ENCODE measurements around the gene VSIG10. TPM values are rescaled to one million over a fixed set of nuclear protein-coding genes. Genes with fewer than 3 reads are reported as not detected.

Gene VSIG10
- total RNA-seq, 1 experiment from 2014 or later, result 97.4 TPM

DNA sequence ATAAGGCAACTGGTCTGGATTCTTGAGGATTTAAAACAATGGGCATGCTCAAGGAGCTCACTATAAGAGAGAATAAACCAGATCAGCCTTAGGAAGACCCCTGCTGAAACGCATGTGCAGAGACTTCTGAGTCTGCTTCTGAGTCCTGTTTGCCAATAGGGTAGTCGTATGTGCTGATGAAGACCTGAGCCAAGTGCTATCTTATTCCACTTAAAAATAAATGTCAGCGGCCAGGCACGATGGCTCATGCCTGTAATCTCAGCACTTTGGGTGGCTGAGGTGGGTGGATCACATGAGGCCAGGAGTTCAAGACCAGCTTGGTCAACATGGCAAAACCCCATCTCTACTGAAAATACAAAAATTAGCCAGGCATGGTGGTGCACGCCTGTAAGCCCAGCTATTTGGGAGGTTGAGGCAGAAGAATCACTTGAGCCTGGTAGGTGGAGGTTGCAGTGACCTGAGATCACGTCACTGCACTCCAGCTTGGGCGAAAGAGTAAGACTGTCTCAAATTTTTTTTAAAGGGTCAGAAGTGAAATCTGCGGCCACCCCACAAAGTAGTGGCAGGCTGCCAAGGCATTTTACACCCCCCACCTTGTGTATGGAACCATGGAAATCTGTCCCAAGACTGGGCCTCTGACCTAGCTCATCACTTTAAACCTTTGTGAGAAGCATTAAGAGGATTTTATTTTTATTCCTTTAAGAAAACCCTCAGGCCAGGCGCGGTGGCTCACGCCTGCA, 67.0 kb downstream of the VSIG10 start:
- H2AFZ ChIP-seq (ENCODE audit: low read length), result no peak overlapping the region
- H3K9ac ChIP-seq (ENCODE audit: extremely low read depth, insufficient read length, low read length), result no peak overlapping the region
- no peak overlapping the region for H3K4me2 ChIP-seq (ENCODE audit: insufficient read depth, insufficient read length, low read length)
- no peak overlapping the region for H4K8ac ChIP-seq (replicated peaks; ENCODE audit: insufficient read length, low read depth, low read length)
- no peak overlapping the region for H2BK12ac ChIP-seq (ENCODE audit: insufficient read length, low read depth, low read length)
- H3K27ac Mint-ChIP-seq, result peak overlapping the region in 2 of 3 experiments; percentile 27 to 78; a peak in 1 of 7 replicates
- no peak overlapping the region for H2BK5ac ChIP-seq (ENCODE audit: insufficient read length, low read length)
- H4K91ac ChIP-seq (ENCODE audit: insufficient read length, low read depth, low read length), result no peak overlapping the region
- H4K5ac ChIP-seq (ENCODE audit: insufficient read length, low read depth, low read length), result no peak overlapping the region
- H3K79me1 ChIP-seq (ENCODE audit: insufficient read depth, low read depth, low read length, poor library complexity, severe bottlenecking), result no peaks in the 10 kb centered on the region
- peaks cover 0 to 13% of the 10 kb centered on the region in 2 experiments; a peak in 2 of 4 replicates for H3K4me1 Mint-ChIP-seq
- no peak overlapping the region for H2AK5ac ChIP-seq (ENCODE audit: insufficient read length, low read length)
- no peaks in the 10 kb centered on the region for H3K4me1 ChIP-seq (ENCODE audit: insufficient read depth, low read length)
- no peaks in the 10 kb centered on the region for H3K27me3 Mint-ChIP-seq (ENCODE audit: low read depth)
- H3K9me3 Mint-ChIP-seq, result no peaks in the 10 kb centered on the region; a peak in 1 of 5 replicates
- H2BK20ac ChIP-seq (ENCODE audit: low read depth, low read length, poor library complexity, severe bottlenecking), result no peak overlapping the region
- DNase-seq, result no peak
- H3K23ac ChIP-seq (ENCODE audit: insufficient read length, low read depth, low read length), result no peak overlapping the region
- no peaks in the 10 kb centered on the region for H3K9me3 ChIP-seq (ENCODE audit: control insufficient read depth, low read depth, low read length)
- peaks cover 42 to 91% (median 74%) of the 10 kb centered on the region in 3 experiments for H3K36me3 Mint-ChIP-seq (ENCODE audit: insufficient read depth in 1 of 3, low read depth in 3 of 3)
- H4K20me1 ChIP-seq (ENCODE audit: control insufficient read depth, insufficient read depth, insufficient read length), result no peaks in the 10 kb centered on the region
- no peak overlapping the region for H3K4ac ChIP-seq (ENCODE audit: low read depth, low read length)
- no peak overlapping the region for H3K18ac ChIP-seq (ENCODE audit: insufficient read length, low read depth, low read length)
- no peaks in the 10 kb centered on the region for H3K27me3 ChIP-seq (ENCODE audit: insufficient read depth, low read length)
- H3K79me2 ChIP-seq (ENCODE audit: insufficient read depth, low read length), result no peaks in the 10 kb centered on the region; the same call in 1 of the 2 replicates
- H3K27ac ChIP-seq (ENCODE audit: insufficient read length, low read depth, low read length), result no peak overlapping the region
- no CpG with 5 or more reads among the region's 11 CpGs for WGBS (ENCODE audit: extremely low coverage, insufficient read length, low lambda C conversion rate)
- TF ChIP-seq, protein P1, sequence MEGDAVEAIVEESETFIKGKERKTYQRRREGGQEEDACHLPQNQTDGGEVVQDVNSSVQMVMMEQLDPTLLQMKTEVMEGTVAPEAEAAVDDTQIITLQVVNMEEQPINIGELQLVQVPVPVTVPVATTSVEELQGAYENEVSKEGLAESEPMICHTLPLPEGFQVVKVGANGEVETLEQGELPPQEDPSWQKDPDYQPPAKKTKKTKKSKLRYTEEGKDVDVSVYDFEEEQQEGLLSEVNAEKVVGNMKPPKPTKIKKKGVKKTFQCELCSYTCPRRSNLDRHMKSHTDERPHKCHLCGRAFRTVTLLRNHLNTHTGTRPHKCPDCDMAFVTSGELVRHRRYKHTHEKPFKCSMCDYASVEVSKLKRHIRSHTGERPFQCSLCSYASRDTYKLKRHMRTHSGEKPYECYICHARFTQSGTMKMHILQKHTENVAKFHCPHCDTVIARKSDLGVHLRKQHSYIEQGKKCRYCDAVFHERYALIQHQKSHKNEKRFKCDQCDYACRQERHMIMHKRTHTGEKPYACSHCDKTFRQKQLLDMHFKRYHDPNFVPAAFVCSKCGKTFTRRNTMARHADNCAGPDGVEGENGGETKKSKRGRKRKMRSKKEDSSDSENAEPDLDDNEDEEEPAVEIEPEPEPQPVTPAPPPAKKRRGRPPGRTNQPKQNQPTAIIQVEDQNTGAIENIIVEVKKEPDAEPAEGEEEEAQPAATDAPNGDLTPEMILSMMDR (conservative IDR thresholded peaks at IDR 0.05), result no peak
- H2BK120ac ChIP-seq (ENCODE audit: low read depth, low read length, poor library complexity, severe bottlenecking), result no peak overlapping the region
- H3K23me2 ChIP-seq (ENCODE audit: insufficient read length, low read depth, low read length, poor library complexity, severe bottlenecking), result no peaks in the 10 kb centered on the region
- H3K4me3 Mint-ChIP-seq, result no peak overlapping the region
- no peak overlapping the region for H3T11ph ChIP-seq (ENCODE audit: low read length)
- no peak overlapping the region for H3K14ac ChIP-seq (ENCODE audit: insufficient read depth, low read length)
- no peak overlapping the region for H2BK15ac ChIP-seq (ENCODE audit: low read depth, low read length)
- H3K56ac ChIP-seq (ENCODE audit: insufficient read length, low read depth, low read length), result no peak overlapping the region

Data from H9 (cell line).